ENCODE measurements around the gene BTG2.

GRCh38 chr1:203353486-203353885 is 48.2 kb downstream of the BTG2 start:
- TF ChIP-seq, protein P1, sequence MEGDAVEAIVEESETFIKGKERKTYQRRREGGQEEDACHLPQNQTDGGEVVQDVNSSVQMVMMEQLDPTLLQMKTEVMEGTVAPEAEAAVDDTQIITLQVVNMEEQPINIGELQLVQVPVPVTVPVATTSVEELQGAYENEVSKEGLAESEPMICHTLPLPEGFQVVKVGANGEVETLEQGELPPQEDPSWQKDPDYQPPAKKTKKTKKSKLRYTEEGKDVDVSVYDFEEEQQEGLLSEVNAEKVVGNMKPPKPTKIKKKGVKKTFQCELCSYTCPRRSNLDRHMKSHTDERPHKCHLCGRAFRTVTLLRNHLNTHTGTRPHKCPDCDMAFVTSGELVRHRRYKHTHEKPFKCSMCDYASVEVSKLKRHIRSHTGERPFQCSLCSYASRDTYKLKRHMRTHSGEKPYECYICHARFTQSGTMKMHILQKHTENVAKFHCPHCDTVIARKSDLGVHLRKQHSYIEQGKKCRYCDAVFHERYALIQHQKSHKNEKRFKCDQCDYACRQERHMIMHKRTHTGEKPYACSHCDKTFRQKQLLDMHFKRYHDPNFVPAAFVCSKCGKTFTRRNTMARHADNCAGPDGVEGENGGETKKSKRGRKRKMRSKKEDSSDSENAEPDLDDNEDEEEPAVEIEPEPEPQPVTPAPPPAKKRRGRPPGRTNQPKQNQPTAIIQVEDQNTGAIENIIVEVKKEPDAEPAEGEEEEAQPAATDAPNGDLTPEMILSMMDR (IDR thresholded peaks at IDR 0.05; ENCODE audit: low read length), result no peak
- TF ChIP-seq EZH2phosphoT487 (IDR thresholded peaks at IDR 0.05; ENCODE audit: low read length), result no peak
- TF ChIP-seq EZH2 (optimal IDR thresholded peaks at IDR 0.05; ENCODE audit: low read depth, low read length), result no peak
